ENCODE data around the gene ATP2B2. TPM values are rescaled to one million over a fixed set of nuclear protein-coding genes. Genes with fewer than 3 reads are reported as not detected.

The ATP2B2 gene
- total RNA-seq, 1 experiment from 2014 or later, result not detected

GRCh38 chr3:10434144-10434937 is 71.0 kb downstream of the ATP2B2 start:
- Histone ChIP-seq H3K4me2 (ENCODE audit: low read length) (no peak overlapping the region), H3K9ac (ENCODE audit: low read length) (no peak overlapping the region), H3K27ac (ENCODE audit: low read depth, low read length) (no peak overlapping the region), H3K27me3 (ENCODE audit: insufficient read depth, low read length) (0 out of 2 replicates have a peak, but pooled peaks cover 10% of the 10 kb centered on the region), H3K9me3 (ENCODE audit: control insufficient read depth in 1 of 2, insufficient read depth in 1 of 2, low read depth in 1 of 2, low read length in 2 of 2) (no peaks in the 10 kb centered on the region), H3K79me2 (ENCODE audit: insufficient read depth, low read length) (no peaks in the 10 kb centered on the region), H4K20me1 (ENCODE audit: insufficient read depth) (no peaks in the 10 kb centered on the region), H3K4me3 (replicated peaks in 1 of 2; ENCODE audit: low read depth in 1 of 2, low read length in 2 of 2) (no peak overlapping the region), H3K36me3 (ENCODE audit: control insufficient read depth in 1 of 2, insufficient read depth in 2 of 2, low read length in 2 of 2) (no peaks in the 10 kb centered on the region), H3K9me2 (ENCODE audit: insufficient read depth) (no peaks in the 10 kb centered on the region), H3K4me1 (ENCODE audit: control insufficient read depth in 1 of 2, insufficient read depth in 2 of 2, low read length in 2 of 2) (no peaks in the 10 kb centered on the region), H2AFZ (ENCODE audit: low read depth, low read length, poor library complexity, severe bottlenecking) (no peak overlapping the region)
- ATAC-seq (no peak), DNase-seq (ENCODE audit: low read depth, low spot score) (no peak)
- intact Hi-C loops (cut with micrococcal nuclease), result no loop called here
- ChIA-PET RAD21 (ENCODE audit: low non-redundant PET in 1 of 2, low total read pairs in 2 of 2, uncharacterized antibody in 2 of 2, unreplicated experiment in 2 of 2) (no interaction called here), POLR2A (no interaction called here), CTCF (no interaction called here)
- TF ChIP-seq, protein P1, sequence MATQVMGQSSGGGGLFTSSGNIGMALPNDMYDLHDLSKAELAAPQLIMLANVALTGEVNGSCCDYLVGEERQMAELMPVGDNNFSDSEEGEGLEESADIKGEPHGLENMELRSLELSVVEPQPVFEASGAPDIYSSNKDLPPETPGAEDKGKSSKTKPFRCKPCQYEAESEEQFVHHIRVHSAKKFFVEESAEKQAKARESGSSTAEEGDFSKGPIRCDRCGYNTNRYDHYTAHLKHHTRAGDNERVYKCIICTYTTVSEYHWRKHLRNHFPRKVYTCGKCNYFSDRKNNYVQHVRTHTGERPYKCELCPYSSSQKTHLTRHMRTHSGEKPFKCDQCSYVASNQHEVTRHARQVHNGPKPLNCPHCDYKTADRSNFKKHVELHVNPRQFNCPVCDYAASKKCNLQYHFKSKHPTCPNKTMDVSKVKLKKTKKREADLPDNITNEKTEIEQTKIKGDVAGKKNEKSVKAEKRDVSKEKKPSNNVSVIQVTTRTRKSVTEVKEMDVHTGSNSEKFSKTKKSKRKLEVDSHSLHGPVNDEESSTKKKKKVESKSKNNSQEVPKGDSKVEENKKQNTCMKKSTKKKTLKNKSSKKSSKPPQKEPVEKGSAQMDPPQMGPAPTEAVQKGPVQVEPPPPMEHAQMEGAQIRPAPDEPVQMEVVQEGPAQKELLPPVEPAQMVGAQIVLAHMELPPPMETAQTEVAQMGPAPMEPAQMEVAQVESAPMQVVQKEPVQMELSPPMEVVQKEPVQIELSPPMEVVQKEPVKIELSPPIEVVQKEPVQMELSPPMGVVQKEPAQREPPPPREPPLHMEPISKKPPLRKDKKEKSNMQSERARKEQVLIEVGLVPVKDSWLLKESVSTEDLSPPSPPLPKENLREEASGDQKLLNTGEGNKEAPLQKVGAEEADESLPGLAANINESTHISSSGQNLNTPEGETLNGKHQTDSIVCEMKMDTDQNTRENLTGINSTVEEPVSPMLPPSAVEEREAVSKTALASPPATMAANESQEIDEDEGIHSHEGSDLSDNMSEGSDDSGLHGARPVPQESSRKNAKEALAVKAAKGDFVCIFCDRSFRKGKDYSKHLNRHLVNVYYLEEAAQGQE (IDR thresholded peaks at IDR 0.05; ENCODE audit: low read depth), result no peak
- TF ChIP-seq, protein P2, sequence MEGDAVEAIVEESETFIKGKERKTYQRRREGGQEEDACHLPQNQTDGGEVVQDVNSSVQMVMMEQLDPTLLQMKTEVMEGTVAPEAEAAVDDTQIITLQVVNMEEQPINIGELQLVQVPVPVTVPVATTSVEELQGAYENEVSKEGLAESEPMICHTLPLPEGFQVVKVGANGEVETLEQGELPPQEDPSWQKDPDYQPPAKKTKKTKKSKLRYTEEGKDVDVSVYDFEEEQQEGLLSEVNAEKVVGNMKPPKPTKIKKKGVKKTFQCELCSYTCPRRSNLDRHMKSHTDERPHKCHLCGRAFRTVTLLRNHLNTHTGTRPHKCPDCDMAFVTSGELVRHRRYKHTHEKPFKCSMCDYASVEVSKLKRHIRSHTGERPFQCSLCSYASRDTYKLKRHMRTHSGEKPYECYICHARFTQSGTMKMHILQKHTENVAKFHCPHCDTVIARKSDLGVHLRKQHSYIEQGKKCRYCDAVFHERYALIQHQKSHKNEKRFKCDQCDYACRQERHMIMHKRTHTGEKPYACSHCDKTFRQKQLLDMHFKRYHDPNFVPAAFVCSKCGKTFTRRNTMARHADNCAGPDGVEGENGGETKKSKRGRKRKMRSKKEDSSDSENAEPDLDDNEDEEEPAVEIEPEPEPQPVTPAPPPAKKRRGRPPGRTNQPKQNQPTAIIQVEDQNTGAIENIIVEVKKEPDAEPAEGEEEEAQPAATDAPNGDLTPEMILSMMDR (IDR thresholded peaks at IDR 0.05 in 2 of 3, conservative IDR thresholded peaks at IDR 0.05 in 1 of 3; ENCODE audit: borderline replicate concordance in 1 of 3, insufficient read depth in 1 of 3, low read depth in 2 of 3, low read length in 2 of 3), result no peak
- no peak for TF ChIP-seq ZFX (IDR thresholded peaks at IDR 0.05)
- TF ChIP-seq EZH2 (IDR thresholded peaks at IDR 0.05), result no peak
- TF ChIP-seq SP1 (IDR thresholded peaks at IDR 0.05; ENCODE audit: low read depth), result no peak
- TF ChIP-seq POLR2AphosphoS5 (IDR thresholded peaks at IDR 0.05; ENCODE audit: low read depth, low read length), result no peak
- no peak for TF ChIP-seq SIN3A (IDR thresholded peaks at IDR 0.05; ENCODE audit: low read depth)
- no peak for TF ChIP-seq FOSL1 (IDR thresholded peaks at IDR 0.05; ENCODE audit: low read depth)
- no peak for TF ChIP-seq ATF3 (IDR thresholded peaks at IDR 0.05)
- TF ChIP-seq TCF7L2 (IDR thresholded peaks at IDR 0.05; ENCODE audit: borderline replicate concordance, extremely low read depth, insufficient read depth, insufficient read length), result no peak
- TF ChIP-seq ZNF274 (IDR thresholded peaks at IDR 0.05; ENCODE audit: low read depth, low read length), result no peak
- no peak for TF ChIP-seq EGR1 (IDR thresholded peaks at IDR 0.05; ENCODE audit: low read depth)
- no peak for TF ChIP-seq ZBTB33 (IDR thresholded peaks at IDR 0.05; ENCODE audit: extremely low read depth, insufficient replicate concordance, low read length)
- no peak for TF ChIP-seq POLR2A (IDR thresholded peaks at IDR 0.05; ENCODE audit: borderline replicate concordance, extremely low read depth, insufficient read depth, insufficient read length)
- TF ChIP-seq JUND (IDR thresholded peaks at IDR 0.05), result no peak
- TF ChIP-seq, protein P3, sequence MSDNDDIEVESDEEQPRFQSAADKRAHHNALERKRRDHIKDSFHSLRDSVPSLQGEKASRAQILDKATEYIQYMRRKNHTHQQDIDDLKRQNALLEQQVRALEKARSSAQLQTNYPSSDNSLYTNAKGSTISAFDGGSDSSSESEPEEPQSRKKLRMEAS (IDR thresholded peaks at IDR 0.05), result no peak
- no peak for TF ChIP-seq YY1 (IDR thresholded peaks at IDR 0.05; ENCODE audit: extremely low read depth, insufficient replicate concordance, low read depth, low read length)
- BruUV-seq (replicated peaks), result no TSS peak

Measured in HCT116 (cell line).